ENCODE data around the gene HOXB5.
A peak's percentile ranks its signal among the peaks of the same experiment; 100 is the strongest.

Gene HOXB5

GRCh38 chr17:48546924-48547807 is 46.4 kb downstream of the HOXB5 start:
- DNase-seq (ENCODE audit: low read depth in 2 of 2), result no peak

- no peak for DNase-seq (ENCODE audit: low read depth in 2 of 2)
Measured at GRCh38 chr17:48546137-48546923, 47.2 kb downstream of the HOXB5 start.

GRCh38 chr17:48545539-48545938 is 48.0 kb downstream of the HOXB5 start:
- no peak for DNase-seq (ENCODE audit: low read depth in 2 of 2)

GRCh38 chr17:48545022-48545375 is 48.6 kb downstream of the HOXB5 start, which contains the start of gene HOXB2:
Gene HOXB2, minus strand, starts transcription at chr17:48545109. Its CDS starts 198 bp downstream, at chr17:48544911.
- DNase-seq (ENCODE audit: low read depth in 2 of 2), result no peak

- peak in 1 of 2 donors; percentile 19 for DNase-seq (ENCODE audit: low read depth in 2 of 2)
Measured at GRCh38 chr17:48544349-48545021, 49.1 kb downstream of the HOXB5 start.

GRCh38 chr17:48543854-48544348 is 49.7 kb downstream of the HOXB5 start:
- no peak for DNase-seq (ENCODE audit: low read depth in 2 of 2)

DNA sequence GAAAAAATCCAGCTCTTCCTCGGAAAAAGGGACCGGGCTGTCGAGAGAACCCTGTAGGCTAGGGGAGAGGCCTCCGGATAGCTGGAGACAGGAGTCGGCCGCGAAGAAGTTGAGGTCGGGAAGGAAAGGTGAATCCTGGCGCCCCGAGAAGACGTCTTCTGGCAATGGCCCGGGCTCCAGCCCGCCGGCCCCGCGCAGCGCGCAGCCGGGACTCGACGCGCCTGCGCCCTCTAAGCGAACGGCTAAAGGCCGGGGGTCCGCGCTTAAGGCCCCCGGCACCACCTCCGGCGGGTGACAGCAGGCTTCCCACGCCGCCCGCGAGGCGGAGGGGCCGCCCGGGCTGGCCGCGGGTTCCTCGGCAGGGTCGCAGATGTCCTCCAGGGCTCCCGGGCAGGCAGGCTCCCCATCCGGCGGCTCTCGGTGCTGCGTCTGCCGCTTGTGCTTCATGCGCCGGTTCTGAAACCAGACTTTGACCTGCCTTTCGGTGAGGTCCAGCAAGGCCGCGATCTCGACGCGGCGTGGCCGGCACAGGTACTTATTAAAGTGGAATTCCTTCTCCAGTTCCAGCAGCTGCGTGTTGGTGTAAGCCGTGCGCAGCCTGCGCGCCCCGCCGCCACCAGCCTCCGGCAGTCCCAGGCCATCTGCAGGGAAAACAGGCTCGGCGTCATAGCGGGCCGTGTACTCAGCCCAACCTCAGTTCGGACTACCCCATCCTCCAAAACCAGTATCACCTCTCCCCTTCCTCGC is 50.3 kb downstream of the HOXB5 start:
- DNase-seq (ENCODE audit: low read depth in 2 of 2), result peak; percentile 18 to 41

DNA sequence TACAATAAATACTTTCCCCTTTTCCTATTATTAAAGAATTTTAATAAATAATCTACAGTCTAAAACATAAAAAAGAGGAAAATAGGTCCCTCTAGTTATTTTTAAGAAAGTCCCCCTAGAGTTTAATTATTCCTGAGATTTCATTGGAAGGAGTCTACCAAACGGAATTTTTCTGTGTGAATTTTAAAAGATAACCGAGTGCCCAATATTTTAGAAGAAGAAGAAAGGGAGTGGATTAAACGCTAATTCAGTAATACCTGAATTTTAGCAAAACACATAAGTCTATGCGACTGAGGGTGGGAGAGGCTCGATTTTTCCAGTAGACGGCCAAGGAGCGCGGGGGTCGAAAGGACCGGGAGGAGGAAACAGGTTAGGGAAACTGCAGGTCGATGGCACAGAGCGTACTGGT is 50.9 kb downstream of the HOXB5 start:
- DNase-seq (ENCODE audit: low read depth in 2 of 2), result no peak

- no peak for DNase-seq (ENCODE audit: low read depth in 2 of 2)
Measured at GRCh38 chr17:48542114-48542656, 51.4 kb downstream of the HOXB5 start.

GRCh38 chr17:48541577-48542113 is 51.9 kb downstream of the HOXB5 start:
- DNase-seq (ENCODE audit: low read depth in 2 of 2), result no peak

Measured in stimulated activated CD8-positive, alpha-beta memory T cell treated with anti-CD3 and anti-CD28 coated beads, Interleukin-15, amount 100 ng/mL, for 48 hours (primary cell).